NCI-H146 treated with DMSO at 0.1 percent for 48 hours (cell line): Measurements from ENCODE around the gene DGKB.
"Not testable (repeated sequence)": the region's sequence is repeated elsewhere in the genome, so short reads cannot be mapped to it uniquely, and the experiment has no call there.

Experiments used
- DNase-seq: peaks from one replicate; lab custom pipeline; 2025; ENCODE audit not compliant: unreplicated experiment; lab: John Stamatoyannopoulos, UW

Gene DGKB

DNA sequence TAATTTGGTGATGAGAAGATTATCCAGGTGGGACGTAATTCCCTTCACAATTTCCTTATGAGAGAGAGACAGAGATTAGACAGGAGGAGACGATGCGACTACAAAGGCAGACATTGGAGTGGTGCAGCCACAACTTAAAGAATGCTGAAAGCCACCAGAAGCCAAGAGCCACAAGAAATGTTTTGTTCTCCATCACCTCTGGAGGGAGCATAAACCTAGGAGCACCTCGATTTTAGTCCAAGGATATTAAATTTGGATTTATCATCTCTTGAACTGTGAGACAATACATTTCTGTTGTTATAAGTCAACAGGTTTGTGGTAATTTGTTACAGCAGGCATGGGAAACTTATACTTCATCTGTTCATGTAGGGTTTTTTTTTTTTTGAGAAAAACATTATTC lies 418.9 kb downstream of the DGKB start:
- no peak for DNase-seq

GRCh38 chr7:14480281-14480680 lies 422.3 kb downstream of the DGKB start:
- no peak for DNase-seq

GRCh38 chr7:14478834-14479510 lies 423.6 kb downstream of the DGKB start:
- no peak for DNase-seq

DNA sequence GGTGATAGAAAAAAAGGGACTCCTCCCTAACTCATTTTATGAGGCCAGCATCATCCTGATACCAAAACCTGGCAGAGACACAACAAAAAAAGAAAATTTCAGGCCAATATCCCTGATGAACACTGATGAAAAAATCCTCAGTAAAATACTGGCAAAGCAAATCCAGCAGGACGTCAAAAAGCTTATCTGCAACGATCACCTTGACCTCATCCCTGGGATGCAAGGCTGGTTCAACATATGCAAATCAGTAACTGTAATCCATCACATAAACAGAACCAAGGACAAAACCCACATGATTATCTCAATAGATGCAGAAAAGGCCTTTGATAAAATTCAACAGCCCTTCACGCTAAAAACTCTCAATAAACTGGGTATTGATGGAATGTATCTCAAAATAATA lies 440.8 kb downstream of the DGKB start:
- not testable (repeated sequence) for DNase-seq

- not testable (repeated sequence) for DNase-seq
Measured at GRCh38 chr7:14458846-14459245, 443.7 kb downstream of the DGKB start.

GRCh38 chr7:14457568-14458453 lies 444.7 kb downstream of the DGKB start:
- DNase-seq: peak; percentile 47

- DNase-seq: no peak
Measured at GRCh38 chr7:14449291-14449690, 453.3 kb downstream of the DGKB start.

DNA sequence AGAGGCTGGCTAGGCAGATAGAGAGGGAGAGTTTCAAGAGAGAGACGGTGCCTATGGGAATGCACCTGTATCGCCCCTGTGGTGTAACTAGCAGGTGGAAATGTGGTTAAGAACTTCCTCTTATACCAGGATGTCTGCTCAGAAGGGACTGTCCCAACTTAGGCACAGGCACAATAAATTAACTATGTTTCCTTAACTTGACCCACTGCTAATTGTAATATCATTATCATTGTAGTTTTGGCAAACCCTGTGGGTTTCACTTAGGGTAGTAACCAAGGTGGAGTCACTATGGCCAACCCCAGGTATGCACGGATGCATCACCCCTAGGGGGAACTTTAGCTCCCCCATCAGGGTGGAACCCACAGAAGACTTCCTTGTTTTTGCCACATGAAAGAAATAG lies 455.7 kb downstream of the DGKB start:
- no peak for DNase-seq

DNA sequence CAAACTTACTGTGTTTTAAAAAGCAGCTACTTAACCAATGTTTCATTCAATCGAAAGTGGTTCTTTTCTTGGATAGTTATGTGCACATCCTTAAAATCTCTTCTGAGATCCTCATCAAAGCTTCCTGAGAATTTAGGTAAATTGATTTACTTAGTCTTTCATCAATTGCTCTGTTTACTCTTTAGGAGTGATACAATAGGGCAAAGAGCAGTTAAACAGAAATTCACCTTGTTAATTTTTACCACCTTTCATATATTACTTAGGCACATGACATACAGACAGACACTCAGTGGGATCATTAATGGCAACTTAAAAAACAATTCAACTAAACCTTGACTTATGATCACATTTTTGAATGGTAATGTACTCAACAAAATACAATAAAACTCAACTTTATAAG lies 456.3 kb downstream of the DGKB start:
- no peak for DNase-seq

- no peak for DNase-seq
Measured at GRCh38 chr7:14438366-14438765, 464.2 kb downstream of the DGKB start.

GRCh38 chr7:14436878-14437277 lies 465.7 kb downstream of the DGKB start:
- no peak for DNase-seq

GRCh38 chr7:14432924-14433323 lies 469.6 kb downstream of the DGKB start:
- DNase-seq: no peak

DNA sequence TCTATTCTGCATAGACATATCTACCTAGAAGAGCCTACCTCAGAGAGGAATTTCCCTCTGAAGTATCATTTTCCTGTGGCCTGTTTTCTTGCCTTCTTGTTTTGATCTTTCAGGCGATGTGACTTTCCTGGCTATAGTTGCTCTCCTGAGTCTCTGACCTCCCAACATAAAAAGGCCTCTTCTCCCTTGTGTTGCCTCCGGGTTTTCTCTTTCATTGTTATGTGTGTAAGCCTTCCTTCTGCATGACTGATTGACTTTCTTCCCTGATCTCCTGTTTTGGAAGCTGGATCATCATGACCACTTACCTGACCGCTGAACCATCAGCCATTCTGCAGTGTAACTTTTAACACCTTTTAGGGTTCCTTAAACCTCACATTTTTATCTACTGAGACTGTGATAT lies 471.6 kb downstream of the DGKB start:
- no peak for DNase-seq

DNA sequence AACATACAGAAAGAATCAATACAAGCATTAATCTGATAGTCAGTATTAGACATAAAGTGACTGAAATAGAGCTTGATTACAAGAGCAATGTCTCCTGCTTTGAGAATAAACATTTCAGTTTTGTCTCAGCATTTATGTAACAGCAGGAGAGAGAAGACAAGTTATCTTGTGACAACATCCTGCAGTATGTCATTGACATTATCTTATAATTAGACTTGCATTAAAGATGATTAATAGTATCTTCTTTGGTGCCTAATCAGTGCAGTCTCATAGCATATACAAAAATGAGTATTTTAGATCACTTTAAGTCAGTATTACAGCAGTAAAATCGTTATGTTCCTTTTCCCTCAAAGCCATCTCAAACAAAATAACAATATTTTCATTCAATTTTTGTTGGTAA lies 477.0 kb downstream of the DGKB start:
- DNase-seq: peak; percentile 67

- no peak for DNase-seq
Measured at GRCh38 chr7:14424675-14425074, 477.9 kb downstream of the DGKB start.

DNA sequence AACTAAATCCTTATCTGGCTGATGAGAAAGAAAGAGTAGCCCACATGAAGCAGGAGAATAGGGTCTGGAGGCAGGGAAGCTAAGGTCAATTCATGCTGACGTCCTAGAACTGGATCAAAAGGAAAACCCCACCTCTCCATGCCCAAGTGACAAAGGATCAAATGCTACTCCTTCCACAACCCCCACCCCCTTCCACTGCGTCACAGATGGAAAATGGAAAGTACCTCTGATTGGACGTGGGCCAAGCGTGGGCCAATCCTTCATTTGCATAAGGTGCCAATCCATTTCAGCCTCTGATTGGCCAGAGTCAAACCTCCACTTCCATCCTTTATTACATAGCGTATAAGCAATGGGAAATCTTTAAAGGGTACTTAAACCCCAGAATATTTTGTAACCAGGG lies 481.8 kb downstream of the DGKB start:
- no peak for DNase-seq

DNA sequence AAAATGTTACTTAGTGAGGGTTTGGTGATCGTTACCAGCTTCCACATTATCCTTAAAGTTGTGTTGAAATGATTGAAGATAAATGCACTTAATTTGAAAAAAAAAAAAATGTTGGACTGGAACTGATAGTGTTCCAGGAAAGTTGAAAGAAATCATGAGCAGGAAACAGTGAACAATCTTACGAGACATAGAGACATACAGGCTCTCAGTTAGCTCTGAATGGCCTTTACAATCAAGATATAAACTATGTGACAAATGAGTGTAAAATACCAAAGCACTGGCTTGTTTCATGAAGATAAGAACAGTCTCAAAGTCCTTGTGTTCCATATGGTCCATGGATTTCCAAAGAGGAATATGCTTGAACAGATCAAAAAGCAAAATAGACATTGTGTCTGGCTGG lies 483.0 kb downstream of the DGKB start:
- no peak for DNase-seq

DNA sequence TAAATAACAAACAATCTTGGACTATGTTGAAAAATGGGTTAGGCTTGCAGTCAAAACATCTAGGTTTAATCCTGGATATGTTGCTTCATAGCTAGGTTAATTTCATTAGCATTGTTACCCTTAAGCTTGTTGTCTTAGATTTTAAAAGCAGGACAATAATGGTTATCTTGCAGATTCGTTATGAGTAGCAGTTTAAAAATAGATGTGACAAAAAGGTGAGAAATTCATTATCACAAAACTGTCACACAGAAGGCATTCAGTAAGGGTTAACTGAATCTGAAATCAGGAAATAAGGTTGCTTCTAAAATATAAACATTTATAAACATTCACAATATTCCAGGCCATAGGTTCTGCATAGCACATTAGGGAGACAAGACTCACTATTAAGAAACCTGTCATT lies 483.9 kb downstream of the DGKB start:
- no peak for DNase-seq

- no peak for DNase-seq
Measured at GRCh38 chr7:14414274-14414986, 488.1 kb downstream of the DGKB start.

GRCh38 chr7:14407246-14408015 lies 495.1 kb downstream of the DGKB start:
- DNase-seq: no peak

- no peak for DNase-seq
Measured at GRCh38 chr7:14403587-14403986, 499.0 kb downstream of the DGKB start.
